GM19468 (cell line): ENCODE results near the gene LZTFL1.

ENCODE experiments used
- ATAC-seq: cut with Tn5 transposase; IDR thresholded peaks from one replicate; pipeline ENCODE4 v1.9.1; 2021; ENCODE audit warnings: mild to moderate bottlenecking, moderate library complexity, moderate number of reproducible peaks; ENCODE audit not compliant: unreplicated experiment; ENCODE audit errors: extremely low read depth

Gene LZTFL1

DNA sequence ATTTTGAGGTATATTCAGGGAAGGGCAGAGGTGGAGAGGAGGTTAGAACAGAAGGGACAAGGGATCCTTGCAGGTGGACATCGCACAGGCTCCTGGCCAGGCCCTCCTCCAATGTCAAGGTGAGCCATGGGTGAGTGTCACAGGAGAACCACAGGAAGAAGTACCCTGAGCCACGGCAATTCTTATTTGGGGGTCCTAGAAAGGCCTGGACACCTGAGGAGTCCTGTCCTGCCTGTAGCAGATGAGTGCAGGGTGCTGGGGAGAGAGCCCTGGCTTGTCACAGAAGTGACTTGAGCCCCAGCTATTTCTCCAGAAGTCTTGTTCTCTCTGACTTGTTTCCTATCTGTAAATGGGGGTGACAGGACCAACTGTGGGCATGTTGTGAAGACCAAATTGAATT lies 49.9 kb downstream of the LZTFL1 start:
- ATAC-seq, result no peak

DNA sequence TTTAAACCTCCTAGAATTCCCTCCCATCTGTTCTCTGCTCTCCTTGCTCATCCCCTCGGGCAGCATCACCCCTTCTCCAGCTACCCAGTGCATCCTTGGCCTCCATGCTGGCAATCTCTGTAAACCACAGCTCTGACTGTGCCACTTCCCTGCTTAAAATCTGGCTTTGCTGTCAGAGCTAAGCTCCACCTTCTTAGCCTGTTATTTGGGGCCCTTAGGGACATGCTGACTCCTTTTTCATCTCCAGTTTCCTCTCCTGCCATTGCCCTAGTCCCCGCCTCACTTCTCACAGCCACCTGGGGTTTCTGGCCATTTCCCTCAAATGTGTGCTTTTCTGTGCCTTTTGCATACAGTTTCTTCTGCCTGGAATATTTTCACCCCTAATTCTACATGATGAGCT lies 51.3 kb downstream of the LZTFL1 start:
- no peak for ATAC-seq

DNA sequence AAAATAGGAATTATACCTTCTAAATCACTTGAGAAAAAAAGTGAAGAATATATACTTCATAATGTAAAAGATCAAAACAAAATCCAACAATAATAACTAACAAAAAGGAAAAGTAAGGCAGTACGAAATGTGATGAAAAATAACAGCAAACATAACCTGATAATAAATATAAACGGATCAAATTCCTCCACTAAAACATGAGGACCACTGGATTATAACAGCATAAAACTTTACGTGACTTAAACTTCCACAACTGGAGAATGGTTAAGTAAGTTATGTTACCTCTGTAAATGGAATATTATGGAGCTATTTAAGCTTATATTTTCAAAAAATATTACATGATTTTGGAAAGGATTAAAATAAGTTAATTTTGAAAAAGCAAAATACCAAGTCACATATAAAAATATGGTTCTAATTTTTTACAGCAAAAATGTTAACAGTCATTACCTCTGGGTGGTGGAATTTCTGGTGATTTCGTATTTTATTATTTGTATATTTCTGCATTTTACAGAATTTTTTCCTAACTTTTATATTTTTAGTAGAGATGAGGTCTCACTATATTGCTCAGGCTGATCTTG lies 52.6 kb downstream of the LZTFL1 start:
- no peak for ATAC-seq

DNA sequence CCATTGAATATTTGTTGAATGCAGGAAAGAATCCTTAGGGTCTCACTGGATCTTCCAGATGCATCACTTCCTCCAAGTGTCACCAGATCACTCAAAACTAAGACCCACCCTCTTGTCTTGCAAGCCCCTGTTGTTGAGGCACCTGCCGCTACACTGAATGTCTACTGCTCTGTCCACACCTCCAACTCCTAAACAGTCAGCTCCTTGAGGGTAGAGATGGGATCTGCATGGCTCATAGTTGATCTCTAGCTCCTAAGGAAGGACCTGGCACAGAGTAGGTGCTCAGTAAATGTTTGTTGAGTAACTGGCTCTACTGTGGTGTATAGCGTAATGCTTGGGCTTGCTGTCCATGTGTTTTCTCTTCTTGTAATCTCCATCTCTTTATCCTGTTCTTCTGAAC lies 54.4 kb downstream of the LZTFL1 start:
- no peak for ATAC-seq

DNA sequence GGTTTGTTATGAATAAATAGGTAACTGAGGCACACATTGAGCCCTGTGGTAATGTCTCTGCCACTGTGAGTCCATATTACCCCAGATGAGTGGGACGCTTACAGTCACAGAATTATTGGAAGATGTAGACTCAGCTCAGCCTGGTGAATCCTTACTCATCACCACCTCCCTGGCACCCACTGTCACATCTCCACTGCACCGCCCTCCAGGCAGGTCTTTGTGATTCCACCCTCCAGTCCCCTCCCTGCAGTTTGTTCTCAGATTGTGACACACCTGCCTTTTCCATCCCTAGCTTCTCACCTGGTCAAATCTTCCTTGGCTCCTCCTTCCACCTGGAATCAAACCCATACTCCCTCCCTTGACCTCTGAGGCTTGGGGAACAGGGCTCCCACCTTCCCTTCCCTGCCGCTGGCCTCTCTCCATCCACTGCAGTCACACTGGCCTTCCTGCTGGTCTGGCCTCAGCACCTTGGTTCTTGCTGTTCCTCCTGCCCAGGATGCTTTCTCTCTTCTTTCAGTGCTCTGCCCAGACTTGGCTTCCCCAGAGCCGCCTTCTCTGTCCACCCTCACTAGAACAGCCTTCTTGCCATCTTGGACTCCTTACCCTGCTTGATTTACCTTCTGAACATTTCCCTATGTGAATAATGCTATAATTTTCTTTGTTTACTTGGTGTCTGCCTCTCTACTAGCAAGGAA lies 55.0 kb downstream of the LZTFL1 start:
- ATAC-seq, result no peak

DNA sequence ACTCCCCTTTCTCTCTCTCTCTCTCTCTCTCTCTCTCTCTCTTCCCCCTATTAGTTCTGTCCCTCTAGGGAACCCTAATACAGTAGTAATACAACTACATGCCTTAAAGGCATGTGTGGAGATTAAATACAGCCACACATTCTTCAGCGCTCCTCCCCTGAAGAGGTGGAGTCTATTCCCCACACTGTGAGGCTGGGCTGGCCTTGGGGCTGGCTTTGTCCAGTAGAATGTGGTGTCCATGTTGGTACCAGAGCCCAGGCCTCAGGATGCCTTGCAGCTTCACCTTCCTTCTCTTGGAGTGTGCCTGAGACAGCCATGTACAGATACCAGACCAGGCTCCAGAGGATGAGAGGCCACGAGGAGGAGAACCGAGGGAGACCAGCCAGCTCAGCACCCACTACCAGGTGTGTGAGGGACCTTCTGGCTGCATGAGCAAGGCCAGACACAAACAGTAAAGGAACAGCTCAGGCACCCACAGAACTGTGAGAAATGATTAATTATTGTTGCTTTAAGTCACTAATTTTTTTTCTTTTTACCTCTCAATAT lies 56.2 kb downstream of the LZTFL1 start:
- no peak for ATAC-seq

DNA sequence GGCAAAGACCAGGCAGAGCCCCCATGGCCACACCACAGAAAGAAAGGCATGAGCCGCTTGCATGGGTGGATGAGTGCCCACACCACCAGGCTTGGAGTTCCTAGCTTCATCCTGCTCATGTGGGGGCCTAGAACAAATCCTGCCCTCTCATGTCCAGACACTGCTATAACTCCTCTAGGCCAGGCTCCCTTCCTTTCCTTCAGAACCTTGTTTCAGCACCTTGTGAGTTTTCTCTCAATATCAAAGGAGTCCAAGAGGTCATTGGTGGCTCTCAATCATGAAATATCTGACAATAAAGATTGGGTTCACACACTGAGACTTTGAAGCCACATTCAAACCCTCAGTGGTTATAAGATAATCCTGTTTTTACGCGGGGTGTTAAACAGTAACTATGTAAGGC lies 58.3 kb downstream of the LZTFL1 start:
- ATAC-seq, result no peak

DNA sequence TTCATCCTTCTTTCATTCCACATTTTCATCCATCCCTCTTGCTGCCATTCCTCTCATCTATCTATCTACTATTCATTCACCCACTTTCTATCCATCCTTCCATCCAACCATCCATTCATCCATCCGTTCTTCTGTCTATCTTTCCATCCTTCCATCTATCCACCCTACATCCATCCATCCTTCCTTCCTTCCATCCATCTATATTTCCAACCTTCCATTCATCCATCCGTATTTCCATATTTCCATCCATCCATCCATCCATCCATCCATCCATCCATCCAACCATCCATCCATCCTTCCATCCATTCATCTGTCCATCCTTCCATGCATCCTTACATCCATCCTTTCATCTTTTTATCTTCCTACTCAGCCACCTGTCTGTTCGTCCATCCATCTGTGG lies 59.5 kb downstream of the LZTFL1 start:
- ATAC-seq, result no peak

DNA sequence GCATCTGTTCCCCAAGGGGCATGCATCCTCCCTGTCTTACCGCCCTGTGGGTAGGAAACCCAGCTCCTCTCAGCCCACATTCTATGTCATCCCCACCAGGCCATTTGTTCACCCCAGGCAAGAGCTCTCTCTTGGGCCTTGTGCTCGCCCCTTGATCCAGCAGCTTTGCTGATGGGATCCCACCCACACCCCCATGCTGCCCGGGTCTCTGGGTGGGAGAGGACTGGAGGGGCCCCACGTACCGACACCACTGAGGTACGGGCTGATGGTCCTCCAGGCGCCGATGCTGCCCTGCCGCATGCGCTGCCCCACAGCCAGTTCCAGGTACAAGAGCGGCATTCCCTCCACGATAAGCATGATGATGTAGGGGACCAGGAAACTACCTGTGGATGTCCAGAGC lies 60.1 kb downstream of the LZTFL1 start:
- ATAC-seq, result no peak

DNA sequence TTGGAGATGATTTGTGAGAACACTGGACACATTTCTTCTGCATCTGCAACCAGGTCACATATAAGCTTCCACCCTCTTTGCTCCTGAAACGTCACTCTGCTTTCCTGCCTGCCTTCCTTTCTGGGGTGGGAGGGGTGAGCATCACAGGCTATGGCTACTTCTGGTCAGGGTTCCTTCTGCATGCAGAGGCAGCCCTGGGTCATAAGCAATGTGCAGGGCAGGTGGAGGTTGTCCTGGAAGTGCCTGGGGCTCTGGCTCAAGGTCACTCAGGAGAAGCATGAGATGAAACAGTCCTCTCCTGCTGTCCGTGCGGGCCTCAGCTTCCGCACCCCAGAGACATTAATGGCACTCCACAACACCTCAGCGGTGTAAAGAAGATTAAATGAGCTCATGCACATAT lies 60.6 kb downstream of the LZTFL1 start:
- no peak for ATAC-seq

DNA sequence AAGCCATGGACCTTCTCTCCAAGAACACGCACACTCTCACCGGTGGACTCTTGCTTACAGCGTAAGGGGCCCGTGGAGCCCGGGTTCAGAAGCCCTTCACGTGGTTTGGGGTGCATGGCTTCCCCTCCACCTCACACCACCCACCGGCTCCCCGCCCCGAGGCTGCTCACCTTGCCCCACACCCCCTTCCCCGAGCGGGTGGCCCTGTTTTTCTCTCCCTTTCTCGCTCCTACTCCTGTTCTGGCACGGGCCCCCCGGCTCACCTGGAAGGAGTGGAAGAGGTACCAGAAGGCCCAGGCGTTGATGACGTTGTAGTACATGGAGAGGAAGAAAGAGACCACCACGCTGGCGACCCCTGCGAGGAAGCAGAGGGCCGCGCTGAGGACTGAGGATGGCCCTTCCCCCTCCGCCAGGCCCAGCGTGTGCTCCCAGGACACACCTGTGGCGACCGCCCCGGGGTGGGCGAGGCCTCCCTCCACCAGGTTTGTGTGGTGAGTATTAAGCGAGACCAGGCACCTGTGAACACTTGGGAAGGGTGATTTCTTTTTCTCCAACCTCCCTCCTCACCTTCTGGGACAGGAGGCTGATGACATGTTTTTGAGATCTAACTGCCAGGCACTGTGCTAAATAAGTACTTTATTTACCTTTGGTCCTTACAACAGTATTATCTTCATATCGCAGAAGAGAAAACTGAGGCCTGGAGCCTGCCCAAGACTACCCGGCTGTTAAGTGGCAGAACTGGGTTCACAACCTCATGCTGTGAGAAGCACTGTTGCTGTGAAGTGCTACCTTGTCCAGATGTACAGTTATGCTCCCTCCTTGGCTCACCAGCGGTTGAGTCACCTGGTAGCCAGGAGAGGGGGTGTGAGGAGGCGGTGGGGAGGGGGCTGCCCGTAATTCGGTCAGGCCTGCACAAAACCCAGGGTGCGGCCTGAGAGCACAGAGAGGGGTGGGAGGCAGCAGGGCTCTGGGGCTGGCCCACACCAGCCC lies 61.9 kb downstream of the LZTFL1 start:
- no peak for ATAC-seq

DNA sequence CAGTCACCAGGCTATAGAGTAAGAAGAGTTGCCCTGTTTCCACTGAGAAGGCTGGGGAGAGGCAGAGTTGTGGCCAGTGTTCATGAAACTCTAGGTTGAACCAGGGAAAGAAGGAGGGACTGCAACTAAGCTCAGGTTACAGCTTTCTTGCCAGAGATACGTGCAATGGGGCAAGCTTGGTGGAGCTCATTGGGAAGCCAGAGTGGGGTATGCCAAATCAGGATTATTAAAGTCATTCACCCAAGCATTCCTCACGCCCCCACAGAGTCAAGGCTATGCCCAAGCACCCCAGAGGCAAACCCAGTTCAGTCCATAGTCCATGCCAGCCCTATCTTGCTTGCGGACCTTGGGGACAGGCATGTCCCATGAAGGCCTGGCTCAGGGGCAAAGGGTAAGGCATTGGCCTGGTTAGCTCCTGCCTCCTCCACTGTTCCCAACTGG lies 63.1 kb downstream of the LZTFL1 start:
- ATAC-seq, result no peak

DNA sequence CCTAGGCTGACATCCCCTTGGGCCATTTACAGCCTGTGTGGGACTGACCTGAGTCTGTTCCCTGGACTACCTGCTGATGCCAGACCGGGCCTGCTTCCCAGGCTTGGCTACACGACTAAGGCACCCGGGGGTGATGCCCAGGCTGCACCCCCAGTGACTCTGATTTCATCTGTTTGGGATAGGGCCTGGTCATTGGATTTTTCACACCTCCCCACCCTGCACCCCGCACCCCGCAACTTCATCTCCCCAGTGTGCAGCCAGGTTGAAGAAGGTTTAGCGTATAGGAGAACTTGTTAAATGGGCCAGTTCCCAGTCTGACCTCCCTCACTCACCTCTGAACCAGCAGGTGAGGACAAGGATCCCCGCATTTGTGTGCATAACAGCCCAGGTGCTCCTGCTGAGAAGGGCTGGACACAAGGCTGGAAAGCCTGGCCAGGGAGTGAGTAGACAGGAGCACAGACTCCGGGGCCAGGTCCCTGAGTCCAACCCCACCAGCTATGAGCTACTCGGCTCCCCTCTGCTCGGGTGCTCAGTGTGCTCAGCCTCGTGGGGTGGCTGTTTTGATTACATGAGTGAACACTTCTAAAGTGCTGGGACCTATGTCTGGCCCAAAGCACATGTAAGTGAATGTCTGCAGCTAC lies 64.1 kb downstream of the LZTFL1 start:
- ATAC-seq, result no peak

DNA sequence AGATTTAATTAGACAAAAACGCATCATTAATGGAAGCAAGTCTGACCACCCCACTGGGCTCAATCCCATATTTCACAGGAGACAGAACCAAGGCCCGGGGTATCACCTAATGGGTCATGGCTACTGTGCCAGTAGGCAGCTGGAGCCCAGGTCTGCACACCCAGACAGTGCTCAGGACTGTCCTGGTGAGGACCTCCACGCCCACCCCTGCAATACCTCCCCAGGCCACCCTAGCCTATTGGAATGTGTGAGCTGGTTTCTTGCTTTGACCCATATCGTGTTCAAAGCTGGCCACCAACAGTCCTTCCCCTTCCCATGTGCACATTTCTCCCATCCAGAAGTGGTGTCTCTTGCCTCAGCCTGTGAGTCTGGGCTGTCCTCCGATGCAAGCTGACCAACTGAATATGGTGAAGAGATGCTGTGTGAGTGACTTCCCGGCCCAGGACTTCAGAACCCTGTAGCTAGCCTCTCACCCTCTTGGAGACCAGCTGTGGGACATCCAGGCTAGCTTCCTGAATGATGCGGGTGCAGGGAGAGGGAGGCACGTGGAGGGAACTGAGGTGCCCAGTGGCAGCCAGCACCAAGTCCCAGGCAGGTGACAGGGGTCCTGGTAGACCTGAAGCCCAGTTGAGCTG lies 64.7 kb downstream of the LZTFL1 start:
- no peak for ATAC-seq

DNA sequence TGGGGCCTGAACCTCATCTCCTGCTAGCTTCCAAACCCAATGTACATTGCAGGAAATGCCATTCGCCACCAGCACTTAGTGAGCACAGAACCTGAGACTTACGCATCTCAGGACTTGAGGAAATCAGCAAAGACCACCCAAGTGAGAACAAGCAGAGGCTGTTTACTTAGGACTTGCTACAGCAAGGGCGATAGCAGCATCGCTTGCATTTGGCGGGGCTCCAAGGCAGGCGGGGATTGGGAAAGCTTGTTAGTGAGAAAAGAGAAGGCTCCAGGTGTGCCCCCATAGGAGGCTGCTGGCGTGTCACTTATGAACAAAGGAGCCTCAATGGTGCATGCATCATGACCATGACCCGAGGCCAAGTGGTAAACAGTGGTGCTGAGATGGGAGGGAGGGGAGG lies 65.3 kb downstream of the LZTFL1 start:
- ATAC-seq, result no peak

DNA sequence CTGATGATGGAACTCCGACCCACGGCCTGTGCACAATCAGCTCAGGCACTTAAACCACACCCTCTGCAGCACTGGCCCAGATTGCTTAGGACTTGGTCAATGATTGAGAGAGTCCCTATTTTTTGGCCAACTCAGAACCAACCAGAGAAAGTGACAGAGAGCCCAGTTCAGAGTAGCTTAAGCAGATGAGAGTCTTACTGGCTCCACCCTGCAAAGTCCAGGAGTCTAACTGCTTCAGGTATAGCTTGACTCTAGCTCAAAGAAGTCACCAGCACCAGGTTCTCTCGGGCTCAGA lies 65.7 kb downstream of the LZTFL1 start:
- ATAC-seq, result no peak

DNA sequence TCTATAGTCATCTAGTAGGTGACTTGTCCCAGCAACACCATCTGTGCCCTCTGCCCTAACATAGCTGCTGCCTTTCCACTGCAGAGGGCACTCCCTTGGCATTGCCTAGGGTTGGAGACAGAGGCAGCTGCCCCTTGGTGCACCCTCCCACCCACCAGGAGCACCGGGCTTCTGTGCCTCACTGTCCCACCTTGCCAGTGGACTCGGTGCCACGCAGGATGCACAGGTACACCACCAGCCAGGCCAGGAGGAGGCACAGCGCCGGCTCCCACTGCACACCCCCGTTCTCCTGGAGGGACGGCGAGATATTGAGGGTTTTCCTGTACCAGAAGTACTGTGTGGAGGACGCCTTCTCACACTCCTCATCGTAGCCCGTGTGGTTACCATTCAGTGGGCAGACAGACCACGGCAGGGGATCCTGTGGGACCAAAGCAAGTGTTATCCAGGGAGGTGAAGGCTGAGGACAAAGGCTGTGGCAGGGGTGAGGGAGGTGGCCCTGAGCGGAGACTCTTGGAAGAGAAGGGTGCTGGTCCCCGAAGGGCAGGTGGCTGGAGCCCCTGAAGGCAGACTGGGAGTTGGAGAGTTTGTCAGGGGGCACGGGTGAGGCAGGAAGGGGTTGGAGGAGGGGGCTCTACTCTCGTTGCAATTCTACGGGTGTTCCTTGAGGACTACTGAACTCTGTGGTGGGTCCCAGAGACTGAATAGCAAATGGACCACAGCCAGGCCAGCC lies 66.2 kb downstream of the LZTFL1 start:
- ATAC-seq, result no peak

DNA sequence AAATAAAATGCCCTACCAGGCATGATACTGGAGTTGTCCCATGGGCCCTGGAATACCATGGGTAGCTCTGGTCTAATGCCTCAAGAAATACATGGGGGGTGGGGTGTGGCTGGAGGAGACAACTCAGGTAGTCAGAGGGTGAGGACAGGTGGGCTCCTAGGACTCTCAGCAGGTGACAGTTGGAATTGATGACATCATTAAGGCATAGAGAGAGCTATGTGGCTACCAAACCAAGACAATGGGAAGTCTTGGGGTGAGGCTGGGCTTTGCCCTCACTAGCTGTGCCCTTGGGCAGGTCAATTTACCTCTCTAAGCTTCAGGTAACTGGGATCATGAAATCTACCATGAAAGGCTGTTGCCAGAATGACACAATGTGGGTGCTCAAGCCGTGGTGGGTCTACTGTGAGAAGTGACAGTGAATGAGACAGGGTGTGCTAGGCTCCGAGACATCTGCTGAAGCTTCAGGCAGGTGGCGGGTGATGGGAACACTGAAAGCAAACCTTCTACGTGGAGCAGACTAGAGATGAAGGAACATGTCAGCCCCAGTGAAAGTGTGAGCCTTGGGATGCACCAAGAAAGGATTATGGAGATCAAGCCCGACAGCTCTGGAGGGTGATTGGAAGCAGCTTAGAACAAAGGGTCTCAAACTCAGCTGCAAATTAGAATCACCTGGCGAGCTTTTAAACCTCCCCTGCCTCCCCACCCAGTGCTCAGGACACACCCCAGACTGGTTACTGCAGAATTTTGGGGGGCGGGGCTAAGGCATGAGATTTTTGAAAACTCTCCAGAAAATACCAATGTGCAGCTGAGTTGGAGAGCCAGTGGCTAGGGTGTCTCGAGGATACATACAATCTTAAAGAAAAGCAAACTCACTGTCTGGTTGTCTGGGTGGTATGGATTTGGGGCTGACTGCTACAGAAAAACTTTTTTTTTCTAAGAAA lies 67.1 kb downstream of the LZTFL1 start:
- ATAC-seq, result no peak
